Neuronal stem cell (in vitro differentiated cells): ENCODE measurements around the gene ZMIZ2.
"Not testable (repeated sequence)": the region's sequence is repeated elsewhere in the genome, so short reads cannot be mapped to it uniquely, and the experiment has no call there.

Source experiments
- DNase-seq: peaks from one replicate; pipeline ENCODE4 v3.0.0-alpha.2; 2013; ENCODE audit warnings: low spot score
- H2AFZ ChIP-seq: one replicate; pipeline ENCODE4 v1.6.1; 2013; ENCODE audit warnings: mild to moderate bottlenecking, low read length, inconsistent platforms
- H2AK5ac ChIP-seq: 2 replicates; pipeline ENCODE4 v1.6.1; 2013; ENCODE audit warnings: low read depth, mild to moderate bottlenecking, inconsistent platforms, low read length, moderate library complexity, mixed read lengths
- H2BK120ac ChIP-seq: 2 replicates; pipeline ENCODE4 v1.6.1; 2013; ENCODE audit warnings: low read depth, mild to moderate bottlenecking, inconsistent platforms, low read length, moderate library complexity, mixed read lengths
- H2BK12ac ChIP-seq: one replicate; pipeline ENCODE4 v1.6.1; 2013; ENCODE audit warnings: low read length, inconsistent platforms
- H2BK15ac ChIP-seq: 2 replicates; pipeline ENCODE4 v1.6.1; 2013; ENCODE audit warnings: mild to moderate bottlenecking, low read length, inconsistent platforms, mixed read lengths
- H2BK5ac ChIP-seq: one replicate; pipeline ENCODE4 v1.6.1; 2013; ENCODE audit warnings: inconsistent platforms, mild to moderate bottlenecking, low read length, moderate library complexity
- H3K14ac ChIP-seq: one replicate; pipeline ENCODE4 v1.6.1; 2013; ENCODE audit warnings: low read length, inconsistent platforms
- H3K18ac ChIP-seq: 2 replicates; pipeline ENCODE4 v1.6.1; 2013; ENCODE audit warnings: low read length, inconsistent platforms
- H3K23ac ChIP-seq: 2 replicates; pipeline ENCODE4 v1.6.1; 2013; ENCODE audit warnings: low read depth, mild to moderate bottlenecking, mixed read lengths, low read length, inconsistent platforms; ENCODE audit not compliant: poor library complexity
- H3K27ac ChIP-seq: replicated peaks from 3 replicates; pipeline ENCODE4 v1.5.1; 2013; ENCODE audit warnings: low read length, inconsistent platforms
- H3K27me3 ChIP-seq, 3 experiments: 2 replicates each; pipeline ENCODE4 v1.6.1; 2013; ENCODE audit warnings: low read length in 3 of 3, mild to moderate bottlenecking in 2 of 3, inconsistent platforms in 1 of 3, low read depth in 1 of 3, mixed read lengths in 1 of 3, moderate library complexity in 1 of 3; ENCODE audit not compliant: control insufficient read depth in 3 of 3, insufficient read depth in 3 of 3
- H3K36me3 ChIP-seq, 2 donors: replicated peaks in 1 of 2; 2 replicates each; pipeline ENCODE4 v1.6.1; 2013; ENCODE audit warnings: low read length in 2 of 2; ENCODE audit not compliant: control insufficient read depth in 2 of 2, insufficient read depth in 2 of 2
- H3K4ac ChIP-seq: 2 replicates; pipeline ENCODE4 v1.6.1; 2013; ENCODE audit warnings: inconsistent platforms, mild to moderate bottlenecking, low read length, moderate library complexity
- H3K4me1 ChIP-seq, 2 donors: 1 replicate in 1 of 2; 2 replicates in 1 of 2; pipeline ENCODE4 v1.6.1; 2013; ENCODE audit warnings: low read length in 2 of 2, low read depth in 1 of 2; ENCODE audit not compliant: control insufficient read depth in 2 of 2, insufficient read depth in 1 of 2
- H3K4me2 ChIP-seq: one replicate; pipeline ENCODE4 v1.6.1; 2013; ENCODE audit warnings: mild to moderate bottlenecking, low read length, inconsistent platforms; ENCODE audit not compliant: insufficient read depth, poor library complexity, severe bottlenecking
- H3K4me3 ChIP-seq, 2 donors: 2 replicates each; pipeline ENCODE4 v1.5.1; 2013; ENCODE audit warnings: low read length in 2 of 2, mild to moderate bottlenecking in 2 of 2, inconsistent platforms in 1 of 2, moderate library complexity in 1 of 2
- H3K79me1 ChIP-seq: one replicate; pipeline ENCODE4 v1.6.1; 2013; ENCODE audit warnings: low read depth, mild to moderate bottlenecking, inconsistent platforms, low read length, moderate library complexity
- H3K9ac ChIP-seq: one replicate; pipeline ENCODE4 v1.6.1; 2013; ENCODE audit warnings: mild to moderate bottlenecking, low read depth, low read length, inconsistent platforms; ENCODE audit not compliant: poor library complexity
- H3K9me3 ChIP-seq, 2 donors: replicated peaks in 1 of 2; 2 replicates each; pipeline versions ENCODE3 to v1.6.1; 2013; ENCODE audit warnings: low read length in 2 of 2, mild to moderate bottlenecking in 2 of 2, inconsistent platforms in 1 of 2, low read depth in 1 of 2, mixed read lengths in 1 of 2, moderate library complexity in 1 of 2; ENCODE audit not compliant: control insufficient read depth in 2 of 2, insufficient read depth in 1 of 2
- H4K8ac ChIP-seq: one replicate; pipeline ENCODE4 v1.6.1; 2013; ENCODE audit warnings: low read depth, mild to moderate bottlenecking, inconsistent platforms, low read length, moderate library complexity
- H4K91ac ChIP-seq: one replicate; pipeline ENCODE4 v1.6.1; 2013; ENCODE audit warnings: low read length, low read depth, mild to moderate bottlenecking, inconsistent platforms; ENCODE audit not compliant: poor library complexity
- WGBS, 2 donors: extraction: QIAGEN DNeasy Blood & Tissue Kit; methylation state at CpG; one replicate each; pipeline ENCODE4 v1.1.7; 2013; ENCODE audit warnings: missing lambda C conversion rate in 2 of 2, mixed read lengths in 1 of 2; ENCODE audit not compliant: insufficient read length in 2 of 2, insufficient replicate concordance in 1 of 2; ENCODE audit errors: extremely low coverage in 2 of 2; 5-methylcytosine and 5-hydroxymethylcytosine counted together

Gene ZMIZ2

DNA sequence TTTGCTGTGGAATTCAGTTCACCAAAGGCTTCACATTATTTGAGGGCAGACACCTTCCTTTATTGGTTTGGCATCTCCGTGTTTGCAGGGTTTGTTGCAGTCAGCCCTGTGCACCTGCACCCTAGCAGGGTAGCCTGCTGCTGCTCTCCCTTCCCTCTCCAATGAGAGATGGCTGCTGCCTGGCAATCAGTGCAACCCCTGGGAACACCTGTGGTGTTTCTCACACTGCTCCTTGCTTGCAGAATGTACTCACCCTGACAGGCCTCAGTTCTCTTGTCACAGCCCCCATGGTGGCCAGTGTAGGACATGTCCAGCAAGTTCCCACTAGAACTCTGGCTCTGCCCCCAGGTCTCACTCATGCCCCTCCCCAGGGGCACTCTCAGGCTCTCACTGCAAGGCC is 35.7 kb downstream of the ZMIZ2 start:
- Histone ChIP-seq H3K27ac (no peak overlapping the region), H4K91ac (no peak overlapping the region), H3K4me3 (no peak overlapping the region), H3K79me1 (no peaks in the 10 kb centered on the region), H2BK15ac (no peak overlapping the region), H3K4me2 (no peak overlapping the region), H3K4me1 (no peaks in the 10 kb centered on the region), H4K8ac (no peak overlapping the region), H2BK12ac (no peak overlapping the region), H3K36me3 (no peaks in the 10 kb centered on the region), H2BK120ac (no peak overlapping the region), H3K23ac (no peak overlapping the region), H3K9me3 (peaks cover 8 to 10% of the 10 kb centered on the region in 2 donors), H3K18ac (no peak overlapping the region), H2AK5ac (no peak overlapping the region), H3K9ac (no peak overlapping the region), H2AFZ (no peak overlapping the region), H3K4ac (no peak overlapping the region), H3K27me3 (no peaks in the 10 kb centered on the region), H3K14ac (no peak overlapping the region), H2BK5ac (no peak overlapping the region)
- DNase-seq = no peak
- no CpG with 5 or more reads among the region's 1 CpG for WGBS, 2 donors

DNA sequence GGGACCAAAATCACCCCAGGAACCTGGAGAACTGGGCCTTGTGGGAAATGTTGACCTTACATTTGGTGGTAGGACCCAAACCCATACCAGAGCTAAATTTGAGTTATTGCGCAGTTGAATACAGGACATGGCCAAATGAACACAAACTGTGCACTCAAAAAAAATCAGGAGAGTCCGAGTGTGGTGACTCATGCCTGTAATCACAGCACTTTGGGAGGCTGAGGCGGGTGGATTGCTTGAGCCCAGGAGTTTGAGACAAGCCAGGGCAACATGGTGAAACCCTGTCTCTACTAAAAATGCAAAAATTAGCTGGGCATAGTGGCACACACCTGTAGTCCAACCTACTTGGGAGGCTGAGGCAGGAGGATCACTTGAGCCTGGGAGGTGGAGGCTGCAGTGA is 36.6 kb downstream of the ZMIZ2 start:
- not testable (repeated sequence) for H2BK12ac ChIP-seq, H2BK120ac ChIP-seq, H3K23ac ChIP-seq, H2AFZ ChIP-seq, H3K4me2 ChIP-seq, H3K14ac ChIP-seq, H3K9ac ChIP-seq, H3K4ac ChIP-seq, DNase-seq, H3K79me1 ChIP-seq, H2AK5ac ChIP-seq, H3K36me3 ChIP-seq, H3K27me3 ChIP-seq, H2BK15ac ChIP-seq, H2BK5ac ChIP-seq, H3K4me3 ChIP-seq, H3K18ac ChIP-seq, H3K27ac ChIP-seq, H3K9me3 ChIP-seq, H4K91ac ChIP-seq, H3K4me1 ChIP-seq, H4K8ac ChIP-seq
- WGBS, 2 donors = no CpG with 5 or more reads among the region's 3 CpGs

DNA sequence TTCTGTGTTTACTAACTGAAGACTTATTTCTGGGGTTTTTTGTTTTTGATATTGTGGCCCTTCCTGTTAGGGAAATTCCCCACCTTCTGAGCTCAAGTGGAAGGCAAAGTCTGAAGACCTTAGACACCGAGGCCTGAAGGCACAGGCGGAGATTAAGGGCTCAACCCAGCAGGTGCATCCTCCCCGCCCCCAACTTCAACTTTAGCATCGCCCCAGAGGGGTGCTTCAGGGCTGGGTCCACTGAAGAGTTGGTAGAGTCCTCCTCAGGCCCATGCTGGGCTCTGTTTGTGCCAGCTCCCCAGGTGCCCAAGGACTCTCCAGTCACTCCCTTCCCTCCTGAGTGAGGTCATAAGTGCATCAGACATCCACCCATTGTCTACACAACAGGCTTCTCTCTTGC is 38.4 kb downstream of the ZMIZ2 start:
- H3K4ac ChIP-seq = no peak overlapping the region
- H3K9ac ChIP-seq = no peak overlapping the region
- no peak overlapping the region for H4K91ac ChIP-seq
- H4K8ac ChIP-seq = no peak overlapping the region
- no peaks in the 10 kb centered on the region for H3K36me3 ChIP-seq
- peaks cover 7 to 10% of the 10 kb centered on the region in 2 donors for H3K9me3 ChIP-seq
- H3K27ac ChIP-seq = no peak overlapping the region
- no peaks in the 10 kb centered on the region for H3K79me1 ChIP-seq
- no peak overlapping the region for H3K4me3 ChIP-seq
- DNase-seq = no peak
- H2AK5ac ChIP-seq = no peak overlapping the region
- H2BK5ac ChIP-seq = no peak overlapping the region
- H2BK120ac ChIP-seq = no peak overlapping the region
- peaks cover 0 to 1% (median 0%) of the 10 kb centered on the region in 3 experiments for H3K27me3 ChIP-seq
- H2BK15ac ChIP-seq = no peak overlapping the region
- no peak overlapping the region for H3K23ac ChIP-seq
- no peak overlapping the region for H2BK12ac ChIP-seq
- no peak overlapping the region for H3K14ac ChIP-seq
- H2AFZ ChIP-seq = no peak overlapping the region
- H3K18ac ChIP-seq = no peak overlapping the region
- H3K4me2 ChIP-seq = no peak overlapping the region
- H3K4me1 ChIP-seq = no peaks in the 10 kb centered on the region
- WGBS, 2 donors = no CpG with 5 or more reads among the region's 4 CpGs

DNA sequence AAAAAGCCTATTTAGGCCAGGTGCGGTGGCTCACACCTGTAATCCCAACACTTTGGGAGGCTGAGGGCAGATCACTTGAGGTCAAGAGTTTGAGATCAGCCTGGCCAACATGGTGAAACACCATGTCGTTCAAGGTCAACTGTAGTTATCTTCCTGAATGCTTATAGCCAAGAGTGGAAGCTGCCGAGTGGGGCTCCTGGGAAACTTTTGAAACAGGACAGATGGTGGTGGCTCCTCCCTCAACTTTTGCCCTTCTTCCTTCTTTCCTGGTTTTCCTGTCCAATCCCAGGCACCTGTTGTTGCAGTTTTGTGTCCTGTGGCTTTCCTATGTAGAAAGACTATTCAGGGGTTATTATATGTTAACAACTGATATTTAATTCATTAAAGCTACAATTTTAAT is 39.1 kb downstream of the ZMIZ2 start:
- Histone ChIP-seq H2BK12ac (no peak overlapping the region), H3K4me3 (no peak overlapping the region), H2AK5ac (no peak overlapping the region), H3K4ac (no peak overlapping the region), H2BK120ac (no peak overlapping the region), H2BK5ac (no peak overlapping the region), H3K79me1 (no peaks in the 10 kb centered on the region), H3K18ac (no peak overlapping the region), H4K8ac (no peak overlapping the region), H3K9ac (no peak overlapping the region), H3K27me3 (peaks cover 0 to 1% (median 0%) of the 10 kb centered on the region in 3 experiments), H3K14ac (no peak overlapping the region), H2BK15ac (no peak overlapping the region), H3K4me2 (no peak overlapping the region), H2AFZ (no peak overlapping the region), H3K4me1 (no peaks in the 10 kb centered on the region), H3K27ac (no peak overlapping the region), H3K9me3 (peaks cover 4 to 6% of the 10 kb centered on the region in 2 donors), H3K23ac (no peak overlapping the region), H3K36me3 (no peaks in the 10 kb centered on the region), H4K91ac (no peak overlapping the region)
- no peak for DNase-seq
- no CpG with 5 or more reads among the region's 3 CpGs for WGBS, 2 donors
